GM19240 (cell line): Measurements from ENCODE around the gene GAS2L2.
"Not testable (repeated sequence)": the region's sequence is repeated elsewhere in the genome, so short reads cannot be mapped to it uniquely, and the experiment has no call there.

ENCODE experiments used
- DNase-seq: peaks from one replicate; pipeline ENCODE4 v3.0.0; 2011; ENCODE audit warnings: low spot score; ENCODE audit not compliant: insufficient read length

GAS2L2 gene

GRCh38 chr17:35773679-35774425, 20.8 kb upstream of the GAS2L2 start:
- DNase-seq = no peak

- DNase-seq = no peak
Observed at GRCh38 chr17:35773129-35773528, 20.1 kb upstream of the GAS2L2 start.

GRCh38 chr17:35769895-35770486, 17.0 kb upstream of the GAS2L2 start:
- DNase-seq = no peak

GRCh38 chr17:35768797-35769196, 15.8 kb upstream of the GAS2L2 start:
- DNase-seq = no peak

GRCh38 chr17:35766903-35767510, 14.0 kb upstream of the GAS2L2 start:
- DNase-seq = no peak

GRCh38 chr17:35766489-35766877, 13.4 kb upstream of the GAS2L2 start:
- DNase-seq = no peak

- DNase-seq = no peak
Observed at GRCh38 chr17:35765756-35766488, 12.9 kb upstream of the GAS2L2 start.

GRCh38 chr17:35765086-35765710, 12.2 kb upstream of the GAS2L2 start:
- DNase-seq = no peak

GRCh38 chr17:35764123-35764991, 11.3 kb upstream of the GAS2L2 start:
- DNase-seq = peak; percentile 97

GRCh38 chr17:35763767-35764122, 10.7 kb upstream of the GAS2L2 start:
- DNase-seq = no peak

GRCh38 chr17:35761601-35762000, 8.6 kb upstream of the GAS2L2 start:
- DNase-seq = no peak

- no peak for DNase-seq
Observed at GRCh38 chr17:35760587-35760986, 7.5 kb upstream of the GAS2L2 start, which contains the start of gene C17orf50. TSS of gene C17orf50 (plus strand) at chr17:35760887. CDS start at chr17:35760942, 55 bp downstream.

- DNase-seq = no peak
Observed at GRCh38 chr17:35757243-35757642, 4.2 kb upstream of the GAS2L2 start.

- no peak for DNase-seq
Observed at GRCh38 chr17:35752471-35752870, 568 bp downstream of the GAS2L2 start.

- not testable (repeated sequence) for DNase-seq
Observed at GRCh38 chr17:35751541-35751940, 1.5 kb downstream of the GAS2L2 start.

- no peak for DNase-seq
Observed at GRCh38 chr17:35750526-35751395, 2.3 kb downstream of the GAS2L2 start.

- DNase-seq = no peak
Observed at GRCh38 chr17:35749560-35750412, 3.3 kb downstream of the GAS2L2 start.

GRCh38 chr17:35748979-35749378, 4.1 kb downstream of the GAS2L2 start:
- DNase-seq = no peak
